ENCODE measurements around the gene DNAJB1.
"Not testable (repeated sequence)": the region's sequence is repeated elsewhere in the genome, so short reads cannot be mapped to it uniquely, and the experiment has no call there.

The DNAJB1 gene

GRCh38 chr19:14519860-14520407 is 1.7 kb upstream of the DNAJB1 start:
- DNase-seq, result no peak

GRCh38 chr19:14519245-14519859 is 1.2 kb upstream of the DNAJB1 start:
- no peak for DNase-seq

GRCh38 chr19:14517446-14517839 is 754 bp downstream of the DNAJB1 start:
- no peak for DNase-seq

- DNase-seq, result no peak
Measured at GRCh38 chr19:14516746-14517438, 1.3 kb downstream of the DNAJB1 start.

- no peak for DNase-seq
Measured at GRCh38 chr19:14516048-14516534, 2.1 kb downstream of the DNAJB1 start.

- DNase-seq, result no peak
Measured at GRCh38 chr19:14515501-14516047, 2.6 kb downstream of the DNAJB1 start.

- no peak for DNase-seq
Measured at GRCh38 chr19:14514215-14514863, 3.9 kb downstream of the DNAJB1 start.

GRCh38 chr19:14512406-14512961 is 5.7 kb downstream of the DNAJB1 start:
- no peak for DNase-seq

GRCh38 chr19:14511229-14511593 is 7.0 kb downstream of the DNAJB1 start:
- DNase-seq, result no peak

GRCh38 chr19:14510311-14511228 is 7.6 kb downstream of the DNAJB1 start:
- DNase-seq, result no peak

GRCh38 chr19:14507704-14508542 is 10.3 kb downstream of the DNAJB1 start:
- DNase-seq, result no peak

GRCh38 chr19:14505488-14506239 is 12.5 kb downstream of the DNAJB1 start:
- DNase-seq, result peak; percentile 73

GRCh38 chr19:14504575-14504974 is 13.6 kb downstream of the DNAJB1 start:
- not testable (repeated sequence) for DNase-seq

GRCh38 chr19:14503285-14503684 is 14.9 kb downstream of the DNAJB1 start:
- DNase-seq, result no peak

GRCh38 chr19:14502334-14503092 is 15.7 kb downstream of the DNAJB1 start:
- no peak for DNase-seq

- no peak for DNase-seq
Measured at GRCh38 chr19:14497228-14497921, 20.8 kb downstream of the DNAJB1 start.

GRCh38 chr19:14496834-14497227 is 21.4 kb downstream of the DNAJB1 start:
- no peak for DNase-seq

- DNase-seq, result peak; percentile 85
Measured at GRCh38 chr19:14496029-14496833, 22.0 kb downstream of the DNAJB1 start, which contains the start of gene GIPC1. GIPC1 (minus strand) TSS chr19:14496127; CDS start chr19:14482976, 13,151 bp downstream.

All from activated naive CD4-positive, alpha-beta T cell treated with anti-CD3 and anti-CD28 coated beads, Interleukin-2, amount 50 U/mL, for 16 hours (primary cell).